Ascending aorta (tissue), 2 donors: ENCODE measurements around the gene DNAJC18. TPM values are rescaled to one million over a fixed set of nuclear protein-coding genes. Genes with fewer than 3 reads are reported as not detected.
A peak's percentile ranks its signal among the peaks of the same experiment; 100 is the strongest.

ENCODE experiments used
- DNase-seq, 2 donors: peaks; one replicate each; pipeline ENCODE4 v3.0.0-alpha.2; 2019; ENCODE audit warnings: low spot score in 2 of 2
- H3K27ac ChIP-seq, 2 donors: fragments of 200-600 bp; sonication (generic); one replicate each; pipeline ENCODE4 v1.5.1; 2016 to 2017; ENCODE audit warnings: mild to moderate bottlenecking in 1 of 2
- H3K27me3 ChIP-seq: fragments of 200-600 bp; sonication (generic); one replicate; pipeline ENCODE4 v1.5.1; 2017
- H3K36me3 ChIP-seq, 2 donors: fragments of 200-600 bp; sonication (generic); one replicate each; pipeline ENCODE4 v1.5.1; 2016
- H3K4me1 ChIP-seq, 2 donors: fragments of 200-600 bp; sonication (generic); one replicate each; pipeline ENCODE4 v1.5.1; 2016 to 2017; ENCODE audit warnings: mild to moderate bottlenecking in 1 of 2
- H3K4me3 ChIP-seq, 2 donors: fragments of 200-600 bp; sonication (generic); one replicate each; pipeline ENCODE4 v1.5.1; 2016 to 2017; ENCODE audit warnings: mild to moderate bottlenecking in 1 of 2
- H3K9me3 ChIP-seq, 2 donors: fragments of 200-600 bp; sonication (generic); one replicate each; pipeline ENCODE4 v1.5.1; 2016
- intact Hi-C: fragments of 100-400 bp; cut with DNase I; formaldehyde crosslinking; loops from one replicate; pipeline ENCODE4 v1.15.1; 2023
- total RNA-seq: library from RNA; depleted of rRNA; stranded (reverse); fragments of >200 nt; gene quantifications from one replicate; pipeline ENCODE4 v1.1.0, GENCODE V29; 2016
- TF ChIP-seq, protein P1 (sequence below), 3 experiments: fragments of 200-600 bp in 2 of 3; fragments of 450-650 bp in 1 of 3; sonication (generic) in 2 of 3; IDR thresholded peaks; one replicate each; pipeline ENCODE4 v1.5.1; 2016 to 2019; ENCODE audit warnings: antibody characterized with exemption in 3 of 3, mild to moderate bottlenecking in 1 of 3, moderate library complexity in 1 of 3

DNAJC18 gene
- total RNA-seq, 1 donor from 2014 or later: 8.4 TPM

DNA sequence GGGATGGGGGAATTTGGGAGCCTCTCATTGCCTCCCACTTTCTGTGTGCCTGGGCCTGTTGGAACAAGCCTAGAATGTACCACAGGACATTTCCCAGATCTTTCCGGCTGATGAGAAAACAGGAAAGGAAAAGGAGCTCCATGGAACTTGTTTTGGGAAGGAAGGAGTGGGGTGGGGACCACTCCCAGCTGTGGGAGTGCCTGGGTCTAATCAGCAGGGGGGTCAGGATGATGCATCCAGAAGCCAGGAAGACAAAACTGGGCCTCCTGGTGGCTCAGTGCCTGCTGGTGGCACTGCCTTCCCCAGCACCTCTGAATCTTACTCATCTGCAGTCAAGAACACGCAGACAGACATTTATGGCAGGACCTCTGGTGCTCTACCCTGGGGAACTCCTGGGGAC is 34.2 kb upstream of the DNAJC18 start:
- Histone ChIP-seq H3K4me1 (no peaks in the 10 kb centered on the region), H3K36me3 (peaks cover 29 to 39% of the 10 kb centered on the region in 2 donors), H3K9me3 (no peaks in the 10 kb centered on the region), H3K27me3 (no peaks in the 10 kb centered on the region), H3K27ac (peak overlapping the region in 1 of 2 donors; percentile 65), H3K4me3 (no peak overlapping the region)
- TF ChIP-seq, protein P1, sequence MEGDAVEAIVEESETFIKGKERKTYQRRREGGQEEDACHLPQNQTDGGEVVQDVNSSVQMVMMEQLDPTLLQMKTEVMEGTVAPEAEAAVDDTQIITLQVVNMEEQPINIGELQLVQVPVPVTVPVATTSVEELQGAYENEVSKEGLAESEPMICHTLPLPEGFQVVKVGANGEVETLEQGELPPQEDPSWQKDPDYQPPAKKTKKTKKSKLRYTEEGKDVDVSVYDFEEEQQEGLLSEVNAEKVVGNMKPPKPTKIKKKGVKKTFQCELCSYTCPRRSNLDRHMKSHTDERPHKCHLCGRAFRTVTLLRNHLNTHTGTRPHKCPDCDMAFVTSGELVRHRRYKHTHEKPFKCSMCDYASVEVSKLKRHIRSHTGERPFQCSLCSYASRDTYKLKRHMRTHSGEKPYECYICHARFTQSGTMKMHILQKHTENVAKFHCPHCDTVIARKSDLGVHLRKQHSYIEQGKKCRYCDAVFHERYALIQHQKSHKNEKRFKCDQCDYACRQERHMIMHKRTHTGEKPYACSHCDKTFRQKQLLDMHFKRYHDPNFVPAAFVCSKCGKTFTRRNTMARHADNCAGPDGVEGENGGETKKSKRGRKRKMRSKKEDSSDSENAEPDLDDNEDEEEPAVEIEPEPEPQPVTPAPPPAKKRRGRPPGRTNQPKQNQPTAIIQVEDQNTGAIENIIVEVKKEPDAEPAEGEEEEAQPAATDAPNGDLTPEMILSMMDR (IDR thresholded peaks at IDR 0.05): no peak
- intact Hi-C loops: no loop called here
- no peak for DNase-seq

DNA sequence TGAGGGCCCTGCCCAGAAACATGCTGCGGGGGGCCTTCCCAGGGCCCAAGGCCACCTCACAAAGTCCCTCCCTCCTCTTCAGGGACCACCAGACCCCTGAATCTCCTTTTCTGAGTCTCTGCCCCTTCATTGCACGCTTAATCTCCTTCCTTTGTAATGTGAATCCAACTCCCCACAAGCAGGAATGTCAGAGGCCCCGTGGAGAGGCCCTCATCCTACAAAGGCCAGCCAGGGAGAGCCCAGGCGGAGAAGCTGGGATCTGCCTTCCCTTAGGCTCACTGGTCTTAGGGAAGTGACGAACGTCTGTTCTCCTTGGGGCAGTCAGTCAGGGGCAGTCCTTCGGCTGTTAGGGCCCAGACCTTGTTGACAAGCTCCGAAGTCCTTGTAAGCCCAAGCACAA is 33.8 kb upstream of the DNAJC18 start:
- Histone ChIP-seq H3K4me1 (no peaks in the 10 kb centered on the region), H3K27me3 (no peaks in the 10 kb centered on the region), H3K27ac (peak overlapping the region in 1 of 2 donors; percentile 65), H3K36me3 (peaks cover 24 to 34% of the 10 kb centered on the region in 2 donors), H3K9me3 (no peaks in the 10 kb centered on the region), H3K4me3 (no peak overlapping the region)
- intact Hi-C loops: no loop called here
- no peak for DNase-seq
- TF ChIP-seq, protein P1 (IDR thresholded peaks at IDR 0.05): no peak

DNA sequence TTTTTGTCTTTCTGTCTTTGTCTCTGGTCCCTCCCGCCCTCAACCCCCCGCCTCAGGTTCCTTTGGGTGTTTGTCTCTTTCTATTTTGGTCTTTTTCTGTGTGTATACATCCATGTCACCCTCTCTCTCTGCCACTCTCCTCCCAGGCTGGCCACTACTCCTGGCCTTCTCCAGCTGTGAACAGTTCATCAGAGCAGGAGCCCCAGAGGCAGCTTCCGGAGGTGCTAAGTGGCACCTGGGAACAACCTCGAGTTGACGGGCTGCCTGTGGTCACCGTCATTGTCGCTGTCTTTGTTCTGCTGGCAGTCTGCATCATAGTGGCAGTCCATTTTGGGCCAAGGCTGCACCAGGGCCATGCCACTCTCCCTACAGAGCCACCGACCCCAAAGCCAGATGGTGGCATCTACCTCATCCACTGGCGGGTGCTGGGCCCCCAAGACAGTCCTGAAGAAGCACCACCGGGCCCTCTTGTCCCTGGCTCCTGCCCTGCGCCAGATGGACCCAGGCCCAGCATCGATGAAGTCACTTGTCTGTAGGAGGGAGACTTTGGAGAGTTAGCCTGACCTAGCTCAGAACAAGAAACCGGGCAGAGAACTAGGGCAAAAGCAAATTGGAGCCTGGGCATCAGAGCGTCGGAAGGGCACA is 33.2 kb upstream of the DNAJC18 start:
- Histone ChIP-seq H3K4me3 (no peak overlapping the region), H3K4me1 (no peaks in the 10 kb centered on the region), H3K36me3 (peaks cover 18 to 28% of the 10 kb centered on the region in 2 donors), H3K27me3 (no peaks in the 10 kb centered on the region), H3K9me3 (no peaks in the 10 kb centered on the region), H3K27ac (peak overlapping the region in 1 of 2 donors; percentile 65)
- intact Hi-C loops: no loop called here
- TF ChIP-seq, protein P1 (IDR thresholded peaks at IDR 0.05): no peak
- DNase-seq: no peak

DNA sequence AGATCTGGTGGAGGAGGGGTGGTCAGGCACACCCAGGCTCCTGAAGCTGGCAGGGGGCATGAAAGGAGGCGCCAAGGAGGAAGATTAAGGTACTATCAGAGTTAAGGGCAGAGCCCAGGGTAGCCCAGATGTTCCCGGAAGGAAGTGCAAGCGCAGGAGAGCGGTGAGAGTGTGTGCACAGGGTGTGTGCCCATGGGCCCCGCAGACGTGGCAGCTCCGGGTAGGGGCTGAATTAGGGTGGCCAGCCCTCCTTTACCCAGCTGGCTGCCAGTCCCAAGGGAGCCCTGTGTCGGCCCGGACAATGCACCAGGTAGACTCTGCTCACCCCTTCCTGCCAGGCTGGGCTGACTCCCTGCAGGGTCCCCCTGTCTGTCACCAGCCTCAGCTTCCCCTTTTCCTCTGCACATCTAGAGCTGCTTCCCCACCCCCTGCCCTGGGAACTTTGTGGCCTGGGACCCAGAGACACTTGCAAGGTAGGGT is 31.5 kb upstream of the DNAJC18 start, which contains the start of gene SMIM33:
TSS of gene SMIM33 (plus strand) at position 184 of the 480 bp plus-strand sequence. CDS start at position 302, 118 bp downstream.
- no peak within 1 kb of the TSS for H3K27ac ChIP-seq

DNA sequence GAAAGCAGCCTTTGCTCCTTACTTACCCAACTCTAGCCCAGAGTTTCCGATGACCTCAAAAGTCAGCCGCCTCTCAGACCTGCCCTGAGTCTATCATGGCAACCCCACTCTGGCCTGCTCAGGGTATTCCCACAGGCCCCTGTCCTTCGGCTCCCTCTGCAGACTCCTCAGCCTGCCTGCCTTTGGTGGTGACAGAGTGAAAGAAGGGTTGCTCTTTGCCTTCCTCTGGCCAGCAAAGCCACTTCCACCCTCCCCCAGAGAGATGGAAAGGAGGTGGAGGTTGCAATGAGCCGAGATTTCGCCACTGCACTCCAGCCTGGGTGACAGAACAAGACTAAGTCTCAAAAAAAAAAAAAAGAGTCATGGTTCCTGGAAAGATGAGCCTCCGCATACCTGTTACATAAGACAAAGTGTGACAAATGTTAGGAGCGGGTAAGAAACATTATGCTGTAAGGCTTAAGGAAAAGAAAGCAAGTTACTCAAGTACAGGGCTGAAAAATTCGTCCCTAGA is 29.2 kb upstream of the DNAJC18 start:
- Histone ChIP-seq H3K27ac (no peak overlapping the region), H3K4me1 (no peaks in the 10 kb centered on the region), H3K27me3 (no peaks in the 10 kb centered on the region), H3K36me3 (no peaks in the 10 kb centered on the region), H3K9me3 (no peaks in the 10 kb centered on the region), H3K4me3 (no peak overlapping the region)
- no peak for DNase-seq
- TF ChIP-seq, protein P1 (IDR thresholded peaks at IDR 0.05): no peak
- intact Hi-C loops: no loop called here

More for the DNA sequence above, 31.5 kb upstream of the DNAJC18 start, which contains the start of gene SMIM33:
- Histone ChIP-seq H3K9me3 (no peaks in the 10 kb centered on the region), H3K4me1 (no peaks in the 10 kb centered on the region), H3K4me3 (no peak within 1 kb of the TSS), H3K36me3 (peaks cover 3 to 12% of the 10 kb centered on the region in 2 donors), H3K27me3 (no peaks in the 10 kb centered on the region)
- intact Hi-C loops: no loop called here
- TF ChIP-seq, protein P1 (IDR thresholded peaks at IDR 0.05): no peak
- no peak for DNase-seq
